Caki2 (cell line): ENCODE data around the gene IGHMBP2. TPM values are rescaled to one million over a fixed set of nuclear protein-coding genes. Genes with fewer than 3 reads are reported as not detected.

Experiments used
- DNase-seq: peaks from one replicate; pipeline ENCODE4 v3.0.0-alpha.2; 2015; ENCODE audit warnings: low read depth
- in situ Hi-C: cut with HindIII; loops from 2 replicates; pipeline ENCODE4 v1.10.0; 2016; ENCODE audit warnings: low sequenced_read_pairs, low pct_unique_long_range_greater_than_20kb, mixed read lengths
- total RNA-seq: library from RNA; depleted of rRNA; stranded (reverse); fragments of >200 nt; shearing (Covaris generic); gene quantifications from 2 replicates; pipeline ENCODE4 v1.2.3, GENCODE V29; 2014; ENCODE audit warnings: low replicate concordance

Gene IGHMBP2
- total RNA-seq, 1 experiment from 2014 or later, result 9.8 TPM

DNA sequence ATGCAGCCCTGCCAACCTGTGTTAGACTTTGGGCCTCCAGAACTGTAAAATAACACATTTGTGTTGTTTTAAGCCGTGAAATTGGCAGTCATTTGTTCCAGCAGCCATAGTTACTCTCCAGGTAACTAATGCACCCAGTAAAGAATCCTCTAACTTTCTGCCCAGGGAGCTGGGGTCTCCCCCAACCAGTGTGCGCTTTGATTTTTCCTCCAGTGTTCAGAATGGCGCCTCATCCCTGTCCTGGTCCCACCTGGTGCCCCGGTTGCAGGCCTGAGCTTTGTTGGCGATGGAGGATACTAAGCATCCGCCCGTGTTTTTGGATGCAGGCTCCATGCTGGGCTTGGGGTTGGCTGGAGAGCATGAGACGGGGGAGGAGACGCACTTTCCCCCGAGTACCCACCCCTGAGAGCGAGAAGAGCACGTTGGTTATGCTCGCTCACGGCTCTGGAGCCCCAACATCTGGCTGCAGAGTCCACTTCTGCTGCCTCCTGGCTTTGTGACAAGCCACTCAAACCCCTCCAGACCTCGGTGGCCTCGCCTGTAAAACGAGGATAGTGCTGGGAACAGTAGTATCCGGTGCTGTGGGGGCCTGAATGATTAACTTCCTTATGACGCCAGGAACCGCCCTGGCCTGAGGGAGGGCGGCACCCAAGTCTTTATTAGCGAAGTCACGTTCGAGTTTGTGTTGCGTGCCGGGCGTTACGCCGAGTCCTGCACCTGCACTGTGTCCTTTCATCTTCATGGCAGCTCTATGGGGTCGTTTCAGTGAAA lies 51.3 kb downstream of the IGHMBP2 start:
- no peak for DNase-seq
- in situ Hi-C loops, result no loop called here

- in situ Hi-C loops, result no loop called here
- DNase-seq, result no peak
Measured at GRCh38 chr11:68955607-68955958, 51.9 kb downstream of the IGHMBP2 start.

DNA sequence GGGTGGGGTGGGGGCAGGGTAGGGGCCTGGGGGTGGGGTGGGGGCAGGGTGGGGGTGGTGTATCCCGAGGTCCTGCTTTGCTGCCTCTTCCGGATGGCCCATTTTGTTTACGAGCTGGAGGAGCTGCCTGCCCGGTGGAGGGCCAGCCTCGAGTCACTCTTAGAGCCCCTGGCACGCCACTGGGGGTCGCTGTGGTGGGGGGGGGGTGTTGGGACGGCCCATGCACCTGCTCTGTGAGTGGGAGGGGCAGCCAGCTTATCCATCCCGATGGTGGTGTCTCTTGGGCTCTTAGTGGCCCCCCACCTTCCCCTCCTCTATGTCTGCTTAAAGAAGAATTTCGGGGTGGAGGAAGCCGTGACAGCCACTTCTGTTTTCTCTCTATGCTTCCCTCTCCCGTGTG lies 52.5 kb downstream of the IGHMBP2 start:
- in situ Hi-C loops, result no loop called here
- no peak for DNase-seq

- no peak for DNase-seq
- in situ Hi-C loops, result no loop called here
Measured at GRCh38 chr11:68956547-68957254, 53.0 kb downstream of the IGHMBP2 start.

DNA sequence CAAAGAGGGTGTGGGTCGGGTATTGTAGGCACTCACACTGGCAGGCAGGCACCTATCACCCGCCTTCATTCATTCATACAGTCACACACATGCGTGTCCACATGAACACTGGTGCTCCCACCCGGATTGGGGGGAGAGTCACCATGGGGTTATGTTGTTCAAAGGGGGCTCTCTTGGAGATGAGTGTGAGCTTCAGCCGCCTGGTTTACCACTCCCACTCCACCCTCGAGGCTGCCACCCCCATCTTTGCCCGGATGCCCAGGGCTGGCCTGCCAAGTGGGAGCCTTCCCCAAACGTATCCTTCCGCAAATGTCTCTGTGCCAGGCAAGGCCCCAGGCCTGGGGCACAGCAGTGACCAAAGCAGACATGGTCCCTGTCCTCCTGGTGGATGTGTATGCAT lies 54.5 kb downstream of the IGHMBP2 start:
- no peak for DNase-seq
- in situ Hi-C loops, result no loop called here

- no peak for DNase-seq
- in situ Hi-C loops, result no loop called here
Measured at GRCh38 chr11:68959465-68960293, 56.0 kb downstream of the IGHMBP2 start.

DNA sequence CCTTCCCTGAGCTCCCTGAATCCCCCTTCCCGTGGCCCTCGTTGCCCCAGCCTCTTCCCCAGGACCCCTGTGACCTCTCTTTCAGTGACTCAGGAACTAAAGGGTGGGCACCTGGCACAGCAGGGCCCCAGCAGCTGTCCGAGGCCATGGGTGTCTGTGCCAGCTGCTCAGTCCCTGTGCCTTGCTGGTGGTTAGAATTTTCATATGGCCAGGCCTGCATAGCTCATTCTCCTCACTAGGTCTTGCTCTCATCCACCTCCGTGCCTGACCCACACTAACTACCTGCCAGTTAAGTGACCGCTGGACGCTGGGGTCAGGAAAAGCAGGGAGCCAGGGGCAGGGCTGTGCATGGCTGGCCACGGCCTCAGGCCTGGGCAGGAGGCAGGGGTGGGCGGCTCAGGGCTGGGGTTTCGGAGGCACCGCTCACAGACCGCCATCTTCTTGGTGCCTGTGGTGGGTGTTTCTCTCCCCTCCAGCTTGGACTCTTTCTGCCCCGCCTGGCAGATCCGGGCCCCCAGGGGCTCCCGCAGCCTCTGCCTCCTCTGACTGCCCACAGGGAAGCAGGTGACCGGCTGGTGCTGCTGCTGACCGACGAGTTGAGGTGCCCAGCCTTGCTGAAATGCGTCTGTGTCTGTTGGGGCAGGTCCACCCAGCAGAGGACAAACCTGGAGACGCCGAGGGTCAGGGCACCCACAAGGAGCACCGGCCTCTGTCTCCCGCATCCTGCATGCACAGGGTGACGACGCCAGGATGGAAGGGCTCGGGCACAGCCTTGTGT lies 56.8 kb downstream of the IGHMBP2 start:
- in situ Hi-C loops, result no loop called here
- DNase-seq, result no peak

DNA sequence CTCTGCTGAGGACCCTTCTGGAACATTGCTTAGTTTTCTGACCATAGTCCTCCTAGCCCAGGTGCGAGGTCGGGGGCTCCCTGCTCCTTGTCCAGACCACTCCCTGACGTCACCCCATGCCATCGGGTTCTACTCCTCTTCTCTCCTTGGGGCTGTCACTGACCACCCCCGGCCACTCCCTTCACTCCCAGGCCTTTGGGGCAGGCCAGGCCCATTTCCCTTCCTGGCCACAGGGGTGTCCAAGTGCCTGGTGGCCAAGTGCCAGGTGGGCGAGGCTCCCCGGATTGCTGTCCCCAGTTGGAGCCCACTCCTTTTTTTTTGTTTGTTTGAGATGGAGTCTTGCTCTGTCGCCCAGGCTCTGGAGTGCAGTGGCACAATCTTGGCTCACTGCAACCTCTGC lies 57.6 kb downstream of the IGHMBP2 start:
- in situ Hi-C loops, result no loop called here
- no peak for DNase-seq

DNA sequence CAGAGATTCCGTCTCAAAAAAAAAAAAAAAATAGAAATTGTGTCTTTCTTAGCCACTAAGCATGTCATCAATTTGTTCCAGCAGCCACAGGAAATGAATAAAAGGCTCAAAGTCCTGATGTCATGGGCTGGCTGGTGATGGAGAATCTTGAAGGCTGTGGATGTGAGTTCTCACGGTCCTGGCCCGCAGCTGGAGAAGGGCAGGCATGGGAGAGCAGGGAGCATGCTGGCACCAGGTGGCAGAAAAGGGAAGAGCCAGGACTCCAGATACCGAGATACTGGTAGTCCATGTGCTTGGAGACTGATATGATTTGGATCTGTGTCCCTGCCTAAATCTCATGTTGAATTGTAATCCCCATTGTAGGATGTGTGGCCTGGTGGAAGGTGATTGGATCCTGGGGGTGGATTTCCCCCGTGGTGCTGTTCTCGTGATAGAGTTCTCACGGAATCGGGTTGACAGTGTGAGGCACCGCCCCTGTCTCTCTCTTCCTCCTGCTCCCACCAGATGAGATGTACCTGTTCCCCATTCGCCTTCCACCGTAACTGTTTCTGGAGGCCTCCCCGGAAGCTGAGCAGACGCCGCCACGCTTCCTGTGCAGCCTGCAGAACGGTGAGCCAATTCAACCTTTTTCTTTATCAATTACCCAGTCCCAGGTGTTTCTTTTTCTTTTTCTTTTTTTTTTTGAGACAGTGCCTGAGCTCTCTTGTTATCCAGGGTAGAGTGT lies 59.0 kb downstream of the IGHMBP2 start:
- in situ Hi-C loops, result no loop called here
- DNase-seq, result no peak

GRCh38 chr11:68963779-68964178 lies 60.1 kb downstream of the IGHMBP2 start:
- DNase-seq, result no peak
- in situ Hi-C loops, result no loop called here

DNA sequence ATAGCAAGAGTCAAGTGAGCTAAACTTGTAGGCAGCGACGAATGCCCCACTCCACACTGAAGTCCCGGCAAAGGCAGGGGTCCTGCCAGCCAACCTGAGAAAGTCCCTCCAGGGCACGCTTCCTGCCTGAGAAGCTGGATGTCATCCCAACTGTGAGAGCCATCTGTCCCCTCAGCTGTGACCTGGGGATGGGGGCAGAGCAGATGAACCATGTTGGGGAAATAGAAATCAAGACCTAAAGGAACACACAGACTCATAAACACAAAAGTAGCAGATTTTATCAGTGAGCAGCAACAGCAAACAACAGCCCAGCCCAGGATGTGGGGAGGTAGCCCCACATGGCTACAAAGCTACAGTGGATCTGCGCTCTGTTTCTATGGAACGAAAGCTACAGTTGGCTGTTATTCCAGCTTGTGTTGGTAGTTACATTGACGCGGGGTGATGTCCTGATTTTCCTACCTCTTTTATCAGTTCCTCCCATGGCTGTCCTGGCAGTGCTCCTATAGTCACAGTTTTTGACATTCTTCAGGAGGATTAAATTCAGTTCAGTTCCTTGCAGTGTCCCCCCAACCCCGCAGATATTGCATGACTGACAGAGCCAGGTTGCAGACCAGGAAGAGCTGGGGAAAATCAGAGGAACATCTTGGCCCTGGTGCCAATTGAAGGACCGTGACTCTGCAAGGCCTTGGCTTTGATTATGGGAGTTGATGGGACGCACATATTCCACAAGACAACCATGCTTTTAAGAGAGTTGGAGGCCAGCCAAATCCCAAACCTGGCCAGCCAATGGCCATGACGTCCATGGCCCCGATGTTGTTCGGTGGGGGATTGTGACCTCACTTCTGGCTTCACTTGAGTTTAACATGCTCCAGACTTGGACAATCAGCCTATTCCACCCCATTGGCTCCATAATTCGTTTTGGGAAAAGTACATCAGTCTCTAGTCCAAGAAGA lies 62.5 kb downstream of the IGHMBP2 start:
- no peak for DNase-seq
- in situ Hi-C loops, result no loop called here

DNA sequence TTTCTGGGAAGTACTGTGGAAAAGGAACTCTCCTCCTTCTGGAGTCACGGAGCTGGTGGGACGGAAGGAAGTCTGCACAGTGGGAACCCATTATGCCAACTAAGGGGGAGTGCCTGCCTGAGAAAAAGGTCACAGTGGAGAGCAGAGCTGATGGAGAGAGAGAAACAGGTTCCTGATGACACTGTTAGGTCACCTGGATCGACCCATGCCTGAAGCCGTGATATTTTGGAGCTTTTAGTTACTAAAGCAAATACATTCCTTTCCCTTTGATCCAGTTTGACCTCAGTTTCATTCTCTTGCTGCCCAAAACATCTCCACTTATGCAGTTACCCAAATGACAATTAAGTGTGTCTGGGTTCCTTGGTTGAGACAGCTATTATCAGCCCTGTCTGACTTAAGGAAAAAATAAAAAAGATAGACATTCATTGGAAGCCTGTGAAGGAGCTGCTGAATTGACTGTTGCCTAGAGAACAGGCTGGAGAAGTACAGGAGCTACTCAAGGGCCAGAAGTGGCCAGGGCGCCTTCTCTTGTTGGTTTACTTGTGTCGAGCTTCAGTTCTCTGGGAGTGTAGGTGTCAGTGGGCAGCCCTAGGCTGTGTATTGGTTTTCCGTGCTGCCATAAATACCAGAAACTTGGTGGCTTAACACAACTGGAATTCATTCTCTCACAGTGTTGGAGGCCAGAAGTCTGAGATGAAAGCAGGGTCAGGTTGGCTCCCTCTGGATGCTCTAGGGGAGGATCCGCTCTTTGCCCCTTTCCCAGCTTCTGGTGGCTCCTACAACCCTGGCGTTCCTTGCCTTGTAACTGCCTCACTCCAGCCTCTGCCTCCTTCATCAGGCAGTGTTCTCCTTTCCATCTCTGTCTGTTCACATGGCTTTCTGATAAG lies 63.4 kb downstream of the IGHMBP2 start:
- in situ Hi-C loops, result no loop called here
- no peak for DNase-seq

- in situ Hi-C loops, result no loop called here
- no peak for DNase-seq
Measured at GRCh38 chr11:68968306-68969250, 64.9 kb downstream of the IGHMBP2 start.

- in situ Hi-C loops, result no loop called here
- DNase-seq, result no peak
Measured at GRCh38 chr11:68969386-68969785, 65.7 kb downstream of the IGHMBP2 start.
